HepG2 (cell line): ENCODE data around the gene DNAAF8. TPM values are rescaled to one million over a fixed set of nuclear protein-coding genes. Genes with fewer than 3 reads are reported as not detected.

ENCODE experiments used
- ATAC-seq: fragments of 200-7000 bp; cut with Tn5 transposase; 3 replicates; pipeline ENCODE4 v1.9.1; 2020; ENCODE audit warnings: mild to moderate bottlenecking, moderate library complexity
- BruUV-seq: library from RNA; stranded (reverse); fragments of 400-500 nt; replicated peaks from 2 replicates; lab custom pipeline; 2021; lab: Mats Ljungman, UMichigan
- CTCF ChIA-PET: fragments of 300-600 bp; formaldehyde crosslinking; extraction: SDS; loops from one replicate; lab custom pipeline; 2021; ENCODE audit warnings: low total read pairs, inconsistent platforms, low intra/inter-chr PET ratio; lab: Yijun Ruan, JAX
- POLR2A ChIA-PET: fragments of 350-600 bp; sonication (Branson Sonifier 250); formaldehyde crosslinking; loops from one replicate; lab custom pipeline; 2020; ENCODE audit warnings: antibody characterized with exemption, inconsistent platforms; lab: Yijun Ruan, JAX
- DNase-seq: peaks from one replicate; pipeline ENCODE4 v3.0.0-alpha.2; 2015; ENCODE audit warnings: low spot score
- FAIRE-seq: peaks from 3 replicates; lab custom pipeline; 2011; peaks lifted over from hg19 to GRCh38; lab: Jason Lieb, UNC
- H2AFZ ChIP-seq: one replicate; pipeline ENCODE4 v1.6.1; 2011; ENCODE audit warnings: low read length, inconsistent platforms
- H3K27ac ChIP-seq: fragments of 300-600 bp; 3 replicates; pipeline ENCODE4 v1.8.0; 2011; ENCODE audit warnings: mixed run types, mild to moderate bottlenecking, mixed read lengths, low read length, inconsistent platforms; ENCODE audit not compliant: insufficient read depth; ENCODE audit errors: extremely low read length
- H3K27me3 ChIP-seq, 2 experiments: fragments of 200-600 bp in 1 of 2; 2 replicates in 1 of 2; 3 replicates in 1 of 2; pipeline versions ENCODE4 v1.6.0 to v1.8.0; 2011; ENCODE audit warnings: low read length in 2 of 2, mild to moderate bottlenecking in 2 of 2, moderate library complexity in 2 of 2, inconsistent platforms in 1 of 2; ENCODE audit not compliant: insufficient read depth in 2 of 2, control insufficient read depth in 1 of 2
- H3K36me3 ChIP-seq, 2 experiments: fragments of 200-600 bp in 1 of 2; replicated peaks in 1 of 2; 2 replicates in 1 of 2; 3 replicates in 1 of 2; pipeline versions ENCODE4 v1.5.1 to v1.8.0; 2011; ENCODE audit warnings: low read length in 2 of 2, inconsistent platforms in 1 of 2; ENCODE audit not compliant: insufficient read depth in 2 of 2, control insufficient read depth in 1 of 2
- H3K4me1 ChIP-seq: 2 replicates; pipeline ENCODE4 v1.5.1; 2012; ENCODE audit warnings: low read length, inconsistent platforms; ENCODE audit not compliant: insufficient read depth
- H3K4me2 ChIP-seq: 2 replicates; pipeline ENCODE4 v1.6.0; 2011; ENCODE audit warnings: low read depth, low read length, inconsistent platforms
- H3K4me3 ChIP-seq, 3 experiments: fragments of 200-600 bp in 1 of 3; sonication (generic), shearing (Covaris generic) in 1 of 3; replicated peaks in 1 of 3; 2 replicates each; pipeline ENCODE4 v1.5.1; 2011 to 2016; ENCODE audit warnings: low read length in 3 of 3, inconsistent platforms in 2 of 3, low read depth in 2 of 3, mild to moderate bottlenecking in 2 of 3, control low read depth in 1 of 3, mixed read lengths in 1 of 3; ENCODE audit not compliant: insufficient read depth in 1 of 3
- H3K79me2 ChIP-seq: one replicate; pipeline ENCODE4 v1.6.1; 2011; ENCODE audit warnings: low read length, inconsistent platforms; ENCODE audit not compliant: insufficient read depth
- H3K9ac ChIP-seq: 2 replicates; pipeline ENCODE4 v1.6.0; 2011; ENCODE audit warnings: mild to moderate bottlenecking, low read depth, low read length, inconsistent platforms; ENCODE audit not compliant: insufficient read depth
- H3K9me3 ChIP-seq: 2 replicates; pipeline ENCODE4 v1.5.1; 2012; ENCODE audit warnings: mild to moderate bottlenecking, low read length
- H4K20me1 ChIP-seq: 2 replicates; pipeline ENCODE4 v1.6.0; 2011; ENCODE audit warnings: inconsistent platforms, mild to moderate bottlenecking, low read length, moderate library complexity; ENCODE audit not compliant: insufficient read depth
- AGO2 ChIP-seq: fragments of 200-400 bp; formaldehyde crosslinking; optimal IDR thresholded peaks from 2 replicates; pipeline ENCODE3; 2017; ENCODE audit warnings: mild to moderate bottlenecking, low read depth, low read length, moderate library complexity
- ARID2 ChIP-seq: sonication (generic); formaldehyde crosslinking; IDR thresholded peaks from 2 replicates; pipeline ENCODE4 v1.8.1; 2022; ENCODE audit warnings: mild to moderate bottlenecking, missing genetic modification reagents, borderline replicate concordance
- GMEB1 ChIP-seq: sonication (generic); formaldehyde crosslinking; IDR thresholded peaks from 2 replicates; pipeline ENCODE4 v1.5.1; 2020; ENCODE audit warnings: missing genetic modification reagents, mild to moderate bottlenecking, borderline replicate concordance
- HIVEP1 ChIP-seq: sonication (generic); formaldehyde crosslinking; IDR thresholded peaks from 2 replicates; pipeline ENCODE4 v1.4.0; 2020; ENCODE audit warnings: mild to moderate bottlenecking, missing genetic modification reagents
- NFYC ChIP-seq: IDR thresholded peaks from 2 replicates; pipeline ENCODE4 v1.6.1; 2016; ENCODE audit warnings: missing genetic modification reagents, missing compliant biosample characterization
- POLR2G ChIP-seq: fragments of 200-400 bp; formaldehyde crosslinking; IDR thresholded peaks from 2 replicates; pipeline ENCODE4 v1.6.1; 2018; ENCODE audit warnings: mild to moderate bottlenecking, low read depth, low read length, moderate library complexity
- PRDM10 ChIP-seq: sonication (generic); formaldehyde crosslinking; IDR thresholded peaks from 2 replicates; pipeline ENCODE4 v1.4.0; 2020; ENCODE audit warnings: low read depth, missing genetic modification reagents
- TMF1 ChIP-seq: sonication (generic); formaldehyde crosslinking; IDR thresholded peaks from 2 replicates; pipeline ENCODE4 v1.8.1; 2022; ENCODE audit warnings: low read depth, missing genetic modification reagents
- ZNF20 ChIP-seq: sonication (generic); formaldehyde crosslinking; IDR thresholded peaks from 2 replicates; pipeline ENCODE4 v1.4.0; 2020; ENCODE audit warnings: mild to moderate bottlenecking, moderate library complexity, missing genetic modification reagents
- ZNF629 ChIP-seq: sonication (generic); formaldehyde crosslinking; conservative IDR thresholded peaks from 2 replicates; pipeline ENCODE4 v1.5.0; 2020; ENCODE audit warnings: missing genetic modification reagents
- WGBS: methylation state at CpG from one replicate; pipeline ENCODE4 v1.1.6; 2017; ENCODE audit warnings: low lambda C conversion rate; 5-methylcytosine and 5-hydroxymethylcytosine counted together
- in situ Hi-C: cut with HindIII; loops from 2 replicates; pipeline ENCODE4 v1.10.0; 2017; ENCODE audit warnings: low pct_unique_long_range_greater_than_20kb; ENCODE audit not compliant: extremely low pct_ligation_motif_present
- intact Hi-C: fragments of 100-400 bp; cut with micrococcal nuclease; formaldehyde crosslinking; loops from one replicate; pipeline ENCODE4 v1.10.0; 2022; ENCODE audit not compliant: unreplicated experiment
- polyA plus RNA-seq, 8 experiments: library from polyadenylated mRNA; depleted of rRNA in 3 of 8; stranded (reverse) in 7 of 8; unstranded in 1 of 8; fragments of >200 nt; fragmentation: Illumina TruSeq in 4 of 8; extraction: Trizol in 4 of 8; gene quantifications; 2 replicates each; pipeline versions ENCODE4 v1.2.1 to v1.2.3, GENCODE V29; 2011 to 2016; ENCODE audit warnings: low read depth in 4 of 8, missing spikeins in 1 of 8, mixed read lengths in 1 of 8; ENCODE audit not compliant: insufficient read depth in 1 of 8
- total RNA-seq, 5 experiments: library from RNA; depleted of rRNA; stranded (reverse); fragments of >200 nt; fragmentation: Illumina TruSeq; extraction: Trizol; gene quantifications; 2 replicates each; pipeline ENCODE4 v1.2.3, GENCODE V29; 2016; ENCODE audit warnings: low read depth in 1 of 5

The DNAAF8 gene
- total and polyA plus RNA-seq, 2 of the 13 experiments (the other 11 are each of a cell fraction or from before 2014, with no cell fraction given), result 0.44 TPM; not detected in 1

- no peaks in the 10 kb centered on the region for H3K9me3 ChIP-seq
- in situ Hi-C loops, result no loop called here
- intact Hi-C loops, result no loop called here
- no peaks in the 10 kb centered on the region for H4K20me1 ChIP-seq
- H3K4me3 ChIP-seq, result no peak overlapping the region
- peak; percentile 13; the same call in 2 of the 3 replicates for ATAC-seq
- H3K4me2 ChIP-seq, result no peak overlapping the region
- WGBS, result 56% methylated on average over 9 of the region's 13 CpGs
- ChIA-PET POLR2A (no interaction called here), CTCF (no interaction called here)
- H3K4me1 ChIP-seq, result peaks cover 14% of the 10 kb centered on the region
- H3K27me3 ChIP-seq, result no peaks in the 10 kb centered on the region
- TF ChIP-seq GMEB1 (CRISPR knock-in tag) (no peak), POLR2G (0 out of 2 replicates have a peak, but pooled peaks have one; percentile 31), ZNF629 (CRISPR knock-in tag) (peak; percentile 71), HIVEP1 (0 out of 2 replicates have a peak, but pooled peaks have one; percentile 39), AGO2 (peak; percentile 58), ZNF20 (no peak)
- no peak for DNase-seq
- H3K9ac ChIP-seq, result no peak overlapping the region
- H3K79me2 ChIP-seq, result no peaks in the 10 kb centered on the region
- no peak for FAIRE-seq
- no peak overlapping the region for H3K27ac ChIP-seq
- BruUV-seq, result no TSS peak
- H3K36me3 ChIP-seq, result no peaks in the 10 kb centered on the region
- no peak overlapping the region for H2AFZ ChIP-seq
These were observed 10.4 kb downstream of the DNAAF8 start for GRCh38 chr16:4744555-4745273.

- 72% methylated on average over 2 of the region's 3 CpGs for WGBS
- intact Hi-C loops (no loop called here), in situ Hi-C loops (no loop called here)
- ATAC-seq (no peak), DNase-seq (no peak), FAIRE-seq (no peak)
- no peak overlapping the region for H3K9ac ChIP-seq
- no TSS peak for BruUV-seq
- H3K79me2 ChIP-seq, result no peaks in the 10 kb centered on the region
- no peak overlapping the region for H3K4me2 ChIP-seq
- no peaks in the 10 kb centered on the region for H4K20me1 ChIP-seq
- no peak overlapping the region for H3K4me3 ChIP-seq
- POLR2A ChIA-PET, result no interaction called here
- no peaks in the 10 kb centered on the region for H3K27me3 ChIP-seq
- CTCF ChIA-PET, result no interaction called here
- no peaks in the 10 kb centered on the region for H3K9me3 ChIP-seq
- H3K4me1 ChIP-seq, result peaks cover 14% of the 10 kb centered on the region
- H3K27ac ChIP-seq, result no peak overlapping the region
- H3K36me3 ChIP-seq, result no peaks in the 10 kb centered on the region
- no peak overlapping the region for H2AFZ ChIP-seq
- TF ChIP-seq POLR2G (0 out of 2 replicates have a peak, but pooled peaks have one; percentile 25), PRDM10 (no peak), ARID2 (no peak), TMF1 (CRISPR knock-in tag) (no peak), ZNF20 (no peak), NFYC (CRISPR knock-in tag) (peak; percentile 58; the same call in 1 of the 2 replicates)
These were observed 10.9 kb downstream of the DNAAF8 start for GRCh38 chr16:4745274-4745569.
